ENCODE measurements around the gene MGST2.

GRCh38 chr4:139643042-139643895 is 22.4 kb upstream of the MGST2 start:
- TF ChIP-seq DPF2 (IDR thresholded peaks at IDR 0.05) (no peak), ZNF687 (IDR thresholded peaks at IDR 0.05) (no peak), CTCF (IDR thresholded peaks at IDR 0.05 in 2 of 3, conservative IDR thresholded peaks at IDR 0.05 in 1 of 3; ENCODE audit: control insufficient read depth in 2 of 3, extremely low read depth in 1 of 3, insufficient read depth in 1 of 3, low read depth in 3 of 3, low read length in 3 of 3) (no peak), RCOR1 (conservative IDR thresholded peaks at IDR 0.05; ENCODE audit: low read depth, low read length) (no peak), PRDM15 (CRISPR knock-in tag; IDR thresholded peaks at IDR 0.05) (no peak), KDM1A (IDR thresholded peaks at IDR 0.05; ENCODE audit: borderline replicate concordance) (no peak), SUZ12 (IDR thresholded peaks at IDR 0.05; ENCODE audit: unreplicated experiment) (no peak), BMI1 (IDR thresholded peaks at IDR 0.05; ENCODE audit: borderline replicate concordance) (no peak)
